OCI-LY7 (cell line): ENCODE measurements around the gene TRMT10C. TPM values are rescaled to one million over a fixed set of nuclear protein-coding genes. Genes with fewer than 3 reads are reported as not detected.
"Not testable (repeated sequence)": the region's sequence is repeated elsewhere in the genome, so short reads cannot be mapped to it uniquely, and the experiment has no call there.

Experiments used
- BruUV-seq: library from RNA; stranded (reverse); fragments of 400-500 nt; replicated peaks from 2 replicates; lab custom pipeline; 2021; lab: Mats Ljungman, UMichigan
- CTCF ChIA-PET: fragments of 300-600 bp; sonication (Branson Sonifier 250); formaldehyde crosslinking; loops from one replicate; lab custom pipeline; 2022; ENCODE audit warnings: antibody characterized with exemption; ENCODE audit not compliant: unreplicated experiment; lab: Charles Lee
- POLR2A ChIA-PET: fragments of 300-600 bp; sonication (Branson Sonifier 250); formaldehyde crosslinking; loops from one replicate; lab custom pipeline; 2022; ENCODE audit warnings: antibody characterized with exemption; lab: Charles Lee
- DNase-seq: peaks from one replicate; pipeline ENCODE4 v3.0.0-alpha.2; 2015; ENCODE audit warnings: low spot score
- H2AFZ ChIP-seq: fragments of 200-600 bp; sonication (generic), shearing (Covaris generic); 2 replicates; pipeline ENCODE4 v1.6.1; 2014; ENCODE audit warnings: mild to moderate bottlenecking, antibody characterized with exemption, low read length, moderate library complexity
- H3K27ac ChIP-seq: fragments of 200-600 bp; sonication (generic); 2 replicates; pipeline ENCODE4 v1.5.1; 2014; ENCODE audit warnings: mixed run types, low read depth, mild to moderate bottlenecking, moderate library complexity, low read length, inconsistent platforms; ENCODE audit not compliant: poor library complexity, severe bottlenecking
- H3K36me3 ChIP-seq: fragments of 200-600 bp; sonication (generic); 2 replicates; pipeline ENCODE4 v1.6.1; 2014; ENCODE audit warnings: mild to moderate bottlenecking, antibody characterized with exemption, low read length, moderate library complexity, mixed read lengths; ENCODE audit not compliant: insufficient read depth
- H3K4me1 ChIP-seq: fragments of 200-600 bp; sonication (generic); 2 replicates; pipeline ENCODE4 v1.5.1; 2014; ENCODE audit warnings: mild to moderate bottlenecking, low read length; ENCODE audit not compliant: insufficient read depth, poor library complexity, severe bottlenecking
- H3K4me2 ChIP-seq: fragments of 200-600 bp; sonication (generic); 2 replicates; pipeline ENCODE4 v1.6.1; 2014; ENCODE audit warnings: mild to moderate bottlenecking, low read length
- H3K4me3 ChIP-seq: fragments of 200-600 bp; sonication (generic); 2 replicates; pipeline ENCODE4 v1.5.1; 2014; ENCODE audit warnings: mild to moderate bottlenecking, low read depth, low read length; ENCODE audit not compliant: poor library complexity, severe bottlenecking
- H3K79me2 ChIP-seq: fragments of 200-600 bp; sonication (generic); 2 replicates; pipeline ENCODE4 v1.6.1; 2016; ENCODE audit warnings: low read depth, mild to moderate bottlenecking, low read length, moderate library complexity, mixed read lengths; ENCODE audit not compliant: insufficient read depth
- H3K9me2 ChIP-seq: fragments of 200-600 bp; sonication (generic); 2 replicates; pipeline ENCODE4 v1.6.1; 2016; ENCODE audit warnings: mild to moderate bottlenecking, low read length, mixed read lengths; ENCODE audit not compliant: insufficient read depth
- H3K9me3 ChIP-seq: fragments of 200-600 bp; sonication (generic); 2 replicates; pipeline ENCODE4 v1.6.1; 2014; ENCODE audit warnings: mild to moderate bottlenecking, mixed run types, low read length, mixed read lengths
- H4K20me1 ChIP-seq: fragments of 200-600 bp; sonication (generic); 2 replicates; pipeline ENCODE4 v1.6.1; 2014; ENCODE audit warnings: mild to moderate bottlenecking, antibody characterized with exemption, low read length, moderate library complexity, mixed read lengths; ENCODE audit not compliant: insufficient read depth
- CTCF ChIP-seq: fragments of 200-600 bp; sonication (generic); conservative IDR thresholded peaks from 2 replicates; pipeline ENCODE4 v1.5.1; 2014; ENCODE audit warnings: mild to moderate bottlenecking, antibody characterized with exemption, low read length, moderate library complexity, mixed read lengths
- EZH2phosphoT487 ChIP-seq: fragments of 200-600 bp; sonication (generic); IDR thresholded peaks from 2 replicates; pipeline ENCODE4 v1.6.1; 2018; ENCODE audit warnings: low read depth, borderline replicate concordance, mild to moderate bottlenecking, mixed run types, antibody characterized with exemption, low read length, moderate library complexity, mixed read lengths
- intact Hi-C: fragments of 100-400 bp; cut with micrococcal nuclease; formaldehyde crosslinking; loops from one replicate; pipeline ENCODE4 v1.10.0; 2022; ENCODE audit not compliant: unreplicated experiment
- total RNA-seq, 2 experiments: library from RNA; depleted of rRNA in 1 of 2; stranded (reverse); fragments of >200 nt in 1 of 2; shearing (Covaris generic) in 1 of 2; gene quantifications; 2 replicates each; pipeline ENCODE4 v1.2.3, GENCODE V29; 2014 to 2022

TRMT10C gene
- total RNA-seq, 2 experiments from 2014 or later = 23.6 to 29.1 TPM

DNA sequence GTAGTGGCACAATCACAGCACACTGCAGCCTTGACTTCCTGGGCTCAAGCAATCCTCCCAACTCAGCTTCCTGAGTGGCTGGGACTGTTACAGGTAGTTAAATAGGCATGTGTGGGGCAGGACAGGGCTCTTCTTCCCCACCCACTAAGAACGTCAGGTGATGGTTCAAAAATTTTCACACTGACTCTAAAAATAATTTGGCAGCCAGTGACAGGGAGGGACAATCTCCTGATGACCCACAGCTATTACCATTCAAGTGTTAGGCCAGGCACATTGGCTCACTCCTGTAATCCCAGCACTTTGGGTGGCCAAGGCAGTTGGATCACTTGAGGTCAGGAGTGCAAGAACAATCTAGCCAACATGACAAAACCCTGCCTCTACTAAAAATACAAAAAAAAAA is 12.2 kb upstream of the TRMT10C start:
- Histone ChIP-seq H3K27ac (no peak overlapping the region), H3K79me2 (no peaks in the 10 kb centered on the region), H3K4me2 (no peak overlapping the region), H3K9me3 (no peaks in the 10 kb centered on the region), H3K4me3 (no peak overlapping the region), H3K9me2 (no peaks in the 10 kb centered on the region), H2AFZ (no peak overlapping the region), H3K4me1 (no peaks in the 10 kb centered on the region), H4K20me1 (no peaks in the 10 kb centered on the region), H3K36me3 (no peaks in the 10 kb centered on the region)
- no TSS peak for BruUV-seq
- TF ChIP-seq CTCF (no peak), EZH2phosphoT487 (no peak)
- ChIA-PET POLR2A (interaction anchor here (0.6 kb wide), 2 partner anchors 63 to 96 kb away, joined by 3 to 5 read pairs; no protein-coding TSS in a partner anchor), CTCF (no interaction called here)
- DNase-seq = no peak
- intact Hi-C loops = no loop called here

GRCh38 chr3:101551359-101552081 is 10.1 kb upstream of the TRMT10C start:
- H4K20me1 ChIP-seq, H3K36me3 ChIP-seq, DNase-seq, H3K79me2 ChIP-seq, H2AFZ ChIP-seq, H3K4me2 ChIP-seq, H3K4me3 ChIP-seq, BruUV-seq, H3K27ac ChIP-seq, intact Hi-C loops, H3K9me3 ChIP-seq, H3K9me2 ChIP-seq, POLR2A ChIA-PET, CTCF ChIA-PET, H3K4me1 ChIP-seq: not testable (repeated sequence)

DNA sequence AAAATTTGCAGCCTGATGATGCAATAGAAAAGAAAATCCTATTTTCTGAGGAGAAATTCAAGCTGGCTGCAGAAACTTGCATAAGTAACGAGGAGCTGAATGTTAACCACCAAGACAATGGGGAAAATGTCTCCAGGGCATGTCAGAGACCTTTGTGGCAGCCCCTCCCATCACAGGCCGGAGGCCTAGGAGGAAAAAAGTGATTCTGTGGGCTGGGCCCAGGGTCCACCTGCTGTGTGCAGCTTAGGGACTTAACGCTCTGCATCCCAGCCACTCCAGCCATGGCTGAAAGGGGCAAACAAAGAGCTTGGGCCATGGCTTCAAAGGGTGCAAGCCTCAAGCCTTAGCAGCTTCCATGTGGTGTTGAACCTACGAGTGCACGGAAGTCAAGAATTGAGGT is 8.3 kb upstream of the TRMT10C start:
- POLR2A ChIA-PET = interaction anchor here (0.7 kb wide), 1 partner anchor 617 kb away, joined by 3 read pairs; no protein-coding TSS in a partner anchor
- H3K27ac ChIP-seq, intact Hi-C loops, H3K4me3 ChIP-seq, H2AFZ ChIP-seq, CTCF ChIA-PET, H3K9me2 ChIP-seq, H3K9me3 ChIP-seq, H3K4me1 ChIP-seq, BruUV-seq, H3K4me2 ChIP-seq, H3K36me3 ChIP-seq, H4K20me1 ChIP-seq, H3K79me2 ChIP-seq, DNase-seq: not testable (repeated sequence)
